ENCODE results near the gene FREM1.

DNA sequence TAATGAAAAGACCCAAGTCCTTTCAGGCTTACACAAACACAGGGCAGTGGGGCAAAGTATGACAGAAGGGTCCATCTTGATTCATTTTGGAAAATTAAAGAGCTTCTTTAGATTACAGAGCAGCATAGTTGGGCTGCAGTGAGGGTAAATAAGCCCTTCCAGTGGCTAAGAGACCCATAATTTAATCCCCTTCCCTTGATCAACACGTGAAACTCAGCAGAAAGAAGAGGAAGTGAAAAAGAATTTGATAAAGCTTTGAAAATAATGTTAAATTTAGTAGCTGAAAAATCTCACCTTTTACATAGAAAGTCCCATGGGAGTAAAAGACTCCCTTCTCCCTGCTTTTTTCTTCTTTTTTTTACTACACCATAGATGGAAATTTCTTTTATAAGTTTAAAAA, 87.6 kb downstream of the FREM1 start:
- TF ChIP-seq, protein P1, sequence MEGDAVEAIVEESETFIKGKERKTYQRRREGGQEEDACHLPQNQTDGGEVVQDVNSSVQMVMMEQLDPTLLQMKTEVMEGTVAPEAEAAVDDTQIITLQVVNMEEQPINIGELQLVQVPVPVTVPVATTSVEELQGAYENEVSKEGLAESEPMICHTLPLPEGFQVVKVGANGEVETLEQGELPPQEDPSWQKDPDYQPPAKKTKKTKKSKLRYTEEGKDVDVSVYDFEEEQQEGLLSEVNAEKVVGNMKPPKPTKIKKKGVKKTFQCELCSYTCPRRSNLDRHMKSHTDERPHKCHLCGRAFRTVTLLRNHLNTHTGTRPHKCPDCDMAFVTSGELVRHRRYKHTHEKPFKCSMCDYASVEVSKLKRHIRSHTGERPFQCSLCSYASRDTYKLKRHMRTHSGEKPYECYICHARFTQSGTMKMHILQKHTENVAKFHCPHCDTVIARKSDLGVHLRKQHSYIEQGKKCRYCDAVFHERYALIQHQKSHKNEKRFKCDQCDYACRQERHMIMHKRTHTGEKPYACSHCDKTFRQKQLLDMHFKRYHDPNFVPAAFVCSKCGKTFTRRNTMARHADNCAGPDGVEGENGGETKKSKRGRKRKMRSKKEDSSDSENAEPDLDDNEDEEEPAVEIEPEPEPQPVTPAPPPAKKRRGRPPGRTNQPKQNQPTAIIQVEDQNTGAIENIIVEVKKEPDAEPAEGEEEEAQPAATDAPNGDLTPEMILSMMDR (IDR thresholded peaks at IDR 0.05), result no peak
- no peak for TF ChIP-seq EZH2 (IDR thresholded peaks at IDR 0.05; ENCODE audit: borderline replicate concordance, insufficient read depth, low read depth, low read length, poor library complexity, severe bottlenecking)
